Gastrocnemius medialis (tissue), 4 donors: Measurements from ENCODE around the gene ZBTB33. TPM values are rescaled to one million over a fixed set of nuclear protein-coding genes. Genes with fewer than 3 reads are reported as not detected.

Source experiments
- ATAC-seq, 2 donors: fragments of 150-250 bp; one replicate each; pipeline ENCODE4 v1.9.1; 2016
- DNase-seq, 2 donors: peaks; one replicate each; pipeline ENCODE4 v3.0.0-alpha.2; 2019
- H3K27ac ChIP-seq, 4 donors: fragments of 200-600 bp; sonication (generic); 1 replicate in 1 of 4; 2 replicates in 3 of 4; pipeline ENCODE4 v1.5.1; 2016 to 2018; ENCODE audit warnings: mild to moderate bottlenecking in 2 of 4, moderate library complexity in 1 of 4
- H3K27me3 ChIP-seq, 3 donors: fragments of 200-600 bp; sonication (generic) in 2 of 3; 1 replicate in 1 of 3; 2 replicates in 2 of 3; pipeline versions ENCODE4 v1.5.1 to v1.6.0; 2016 to 2019; ENCODE audit warnings: mild to moderate bottlenecking in 1 of 3, moderate library complexity in 1 of 3
- H3K36me3 ChIP-seq, 2 donors: fragments of 200-600 bp; sonication (generic) in 1 of 2; one replicate each; pipeline ENCODE4 v1.5.1; 2017 to 2018
- H3K4me1 ChIP-seq, 2 donors: fragments of 200-600 bp; sonication (generic) in 1 of 2; one replicate each; pipeline ENCODE4 v1.5.1; 2016 to 2017; ENCODE audit warnings: mild to moderate bottlenecking in 2 of 2
- H3K4me3 ChIP-seq, 4 donors: fragments of 200-600 bp; sonication (generic) in 3 of 4; 1 replicate in 1 of 4; 2 replicates in 3 of 4; pipeline ENCODE4 v1.5.1; 2016 to 2019; ENCODE audit warnings: mild to moderate bottlenecking in 2 of 4
- H3K9me3 ChIP-seq, 3 donors: fragments of 200-600 bp; sonication (generic) in 2 of 3; 1 replicate in 1 of 3; 2 replicates in 2 of 3; pipeline ENCODE4 v1.5.1; 2016 to 2019
- CTCF ChIP-seq, 5 experiments: fragments of 450-650 bp in 3 of 5; fragments of 200-600 bp in 2 of 5; sonication (generic) in 2 of 5; IDR thresholded peaks in 4 of 5; conservative IDR thresholded peaks in 1 of 5; 1 replicate in 4 of 5; 2 replicates in 1 of 5; pipeline ENCODE4 v1.5.1; 2016 to 2019; ENCODE audit warnings: antibody characterized with exemption in 5 of 5, mild to moderate bottlenecking in 3 of 5, moderate library complexity in 3 of 5
- POLR2A ChIP-seq, 2 donors: fragments of 450-650 bp; IDR thresholded peaks; one replicate each; pipeline ENCODE4 v1.6.1; 2017; ENCODE audit warnings: antibody characterized with exemption in 2 of 2, mild to moderate bottlenecking in 2 of 2, moderate library complexity in 2 of 2
- in situ Hi-C, 4 donors: fragments of 200-750 bp; cut with MboI; loops; one replicate each; pipeline versions ENCODE4 v1.15.0 to v1.8.0; 2017; ENCODE audit warnings: low sequenced_read_pairs in 4 of 4
- intact Hi-C: fragments of 100-400 bp; cut with DNase I; formaldehyde crosslinking; loops from one replicate; pipeline ENCODE4 v1.15.1; 2023; ENCODE audit warnings: low total_unique reads
- total RNA-seq, 4 donors: library from RNA; depleted of rRNA; stranded (reverse); fragments of >200 nt; gene quantifications; one replicate each; pipeline versions ENCODE4 v1.1.0 to v1.2.3, GENCODE V29; 2016

The ZBTB33 gene
- total RNA-seq, 4 donors from 2014 or later: 9.2 to 12.4 (median 9.8) TPM

- in situ Hi-C loops (loop anchor here in 2 of 4 donors (25.0 kb wide), 1 partner anchor 219 kb away; the partner anchor contains the start of gene LAMP2 (in 2 of the 2)), intact Hi-C loops (loop anchor here (10.0 kb wide), 1 partner anchor 298 kb away; the partner anchor contains the start of gene NKAP)
- H3K4me1 ChIP-seq: peaks cover 7 to 10% of the 10 kb centered on the region in 2 donors
- ATAC-seq (no peak), DNase-seq (no peak)
- H3K27me3 ChIP-seq: no peaks in the 10 kb centered on the region
- H3K27ac ChIP-seq: no peak overlapping the region
- H3K36me3 ChIP-seq: no peaks in the 10 kb centered on the region
- H3K9me3 ChIP-seq: no peaks in the 10 kb centered on the region
- H3K4me3 ChIP-seq: no peak overlapping the region
- TF ChIP-seq CTCF (IDR thresholded peaks at IDR 0.05 in 4 of 5, conservative IDR thresholded peaks at IDR 0.05 in 1 of 5): no peak
- TF ChIP-seq POLR2A (IDR thresholded peaks at IDR 0.05): no peak
Observed at GRCh38 chrX:120242813-120243212, 7.8 kb upstream of the ZBTB33 start.

DNA sequence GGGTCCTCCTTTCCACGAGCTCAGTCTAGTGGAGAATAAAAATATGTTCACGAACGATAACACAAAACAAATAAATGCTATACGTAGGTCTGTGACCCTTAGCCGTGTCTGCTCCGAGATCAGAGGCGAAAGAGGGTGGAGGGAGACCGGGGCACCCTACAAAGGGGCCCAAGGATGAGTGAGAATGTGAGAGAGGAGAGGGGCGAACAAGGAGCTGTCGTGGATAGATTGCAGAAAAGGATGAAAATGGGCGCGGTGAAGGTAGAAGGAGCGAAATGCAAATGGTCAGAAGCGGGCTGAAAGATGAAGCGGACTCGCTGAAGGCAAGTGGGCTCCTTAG, 6.2 kb upstream of the ZBTB33 start:
- H3K27me3 ChIP-seq: no peaks in the 10 kb centered on the region
- in situ Hi-C loops (loop anchor here in 2 of 4 donors (25.0 kb wide), 1 partner anchor 218 kb away; the partner anchor contains the start of gene LAMP2 (in 2 of the 2)), intact Hi-C loops (loop anchor here (10.0 kb wide), 1 partner anchor 300 kb away; the partner anchor contains the start of gene NKAP)
- peak overlapping the region; percentile 78 to 92 (median 84) for H3K27ac ChIP-seq
- H3K4me1 ChIP-seq: peaks cover 7 to 10% of the 10 kb centered on the region in 2 donors
- peak overlapping the region; percentile 72 to 87 (median 78) for H3K4me3 ChIP-seq
- DNase-seq (no peak), ATAC-seq (peak in 1 of 2 donors; percentile 21)
- no peaks in the 10 kb centered on the region for H3K36me3 ChIP-seq
- TF ChIP-seq CTCF (IDR thresholded peaks at IDR 0.05 in 4 of 5, conservative IDR thresholded peaks at IDR 0.05 in 1 of 5): no peak
- no peak for TF ChIP-seq POLR2A (IDR thresholded peaks at IDR 0.05)
- H3K9me3 ChIP-seq: no peaks in the 10 kb centered on the region

GRCh38 chrX:120244735-120245498, 5.7 kb upstream of the ZBTB33 start:
- Histone ChIP-seq H3K27ac (peak overlapping the region; percentile 78 to 92 (median 84)), H3K36me3 (no peaks in the 10 kb centered on the region), H3K4me3 (peak overlapping the region; percentile 72 to 87 (median 78)), H3K27me3 (no peaks in the 10 kb centered on the region), H3K9me3 (no peaks in the 10 kb centered on the region), H3K4me1 (peaks cover 7 to 10% of the 10 kb centered on the region in 2 donors)
- peak; percentile 96 to 99 for ATAC-seq
- in situ Hi-C loops: loop anchor here in 2 of 4 donors (25.0 kb wide), 1 partner anchor 217 kb away; the partner anchor contains the start of gene LAMP2 (in 2 of the 2)
- intact Hi-C loops: loop anchor here (10.0 kb wide), 1 partner anchor 300 kb away; the partner anchor contains the start of gene NKAP
- no peak for TF ChIP-seq POLR2A (IDR thresholded peaks at IDR 0.05)
- DNase-seq: peak; percentile 60 to 77

GRCh38 chrX:120251471-120252011, 929 bp downstream of the ZBTB33 start:
- Histone ChIP-seq H3K4me3 (peak overlapping the region; percentile 66 to 83 (median 81)), H3K36me3 (no peaks in the 10 kb centered on the region), H3K9me3 (no peaks in the 10 kb centered on the region), H3K27ac (peak overlapping the region; percentile 89 to 94 (median 91)), H3K27me3 (no peaks in the 10 kb centered on the region), H3K4me1 (peaks cover 0 to 5% of the 10 kb centered on the region in 2 donors)
- DNase-seq (peak in 1 of 2 donors; percentile 16), ATAC-seq (peak; percentile 22 to 44)
- no peak for TF ChIP-seq POLR2A (IDR thresholded peaks at IDR 0.05)
- no peak for TF ChIP-seq CTCF (IDR thresholded peaks at IDR 0.05 in 4 of 5, conservative IDR thresholded peaks at IDR 0.05 in 1 of 5)
- intact Hi-C loops (loop anchor here (5.0 kb wide), 4 partner anchors 56 to 379 kb away; partner anchors contain the start of genes CUL4B, NDUFA1 and RNF113A), in situ Hi-C loops (no loop called here)

DNA sequence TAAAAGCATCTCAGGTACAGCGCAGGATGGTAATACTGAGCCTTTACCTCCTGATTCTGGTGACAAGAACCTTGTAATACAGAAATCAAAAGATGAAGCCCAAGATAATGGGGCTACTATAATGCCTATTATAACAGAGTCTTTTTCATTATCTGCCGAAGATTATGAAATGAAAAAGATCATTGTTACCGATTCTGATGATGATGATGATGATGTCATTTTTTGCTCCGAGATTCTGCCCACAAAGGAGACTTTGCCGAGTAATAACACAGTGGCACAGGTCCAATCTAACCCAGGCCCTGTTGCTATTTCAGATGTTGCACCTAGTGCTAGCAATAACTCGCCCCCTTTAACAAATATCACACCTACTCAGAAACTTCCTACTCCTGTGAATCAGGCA, 3.2 kb downstream of the ZBTB33 start:
- in situ Hi-C loops (no loop called here), intact Hi-C loops (loop anchor here (5.0 kb wide), 4 partner anchors 54 to 381 kb away; partner anchors contain the start of genes CUL4B, NDUFA1 and RNF113A)

More for the DNA sequence above, 3.2 kb downstream of the ZBTB33 start:
- DNase-seq (no peak), ATAC-seq (no peak)
- H3K36me3 ChIP-seq: no peaks in the 10 kb centered on the region
- H3K9me3 ChIP-seq: no peaks in the 10 kb centered on the region
- no peak overlapping the region for H3K27ac ChIP-seq
- peaks cover 0 to 5% of the 10 kb centered on the region in 2 donors for H3K4me1 ChIP-seq
- no peaks in the 10 kb centered on the region for H3K27me3 ChIP-seq
- H3K4me3 ChIP-seq: no peak overlapping the region
- TF ChIP-seq POLR2A (IDR thresholded peaks at IDR 0.05) (no peak), CTCF (IDR thresholded peaks at IDR 0.05 in 4 of 5, conservative IDR thresholded peaks at IDR 0.05 in 1 of 5) (no peak)
